CMK (cell line): ENCODE results near the gene TGFB3.

Experiments
- DNase-seq: peaks from one replicate; pipeline ENCODE4 v3.0.0-alpha.2; 2010; ENCODE audit warnings: low read depth

TGFB3 gene

DNA sequence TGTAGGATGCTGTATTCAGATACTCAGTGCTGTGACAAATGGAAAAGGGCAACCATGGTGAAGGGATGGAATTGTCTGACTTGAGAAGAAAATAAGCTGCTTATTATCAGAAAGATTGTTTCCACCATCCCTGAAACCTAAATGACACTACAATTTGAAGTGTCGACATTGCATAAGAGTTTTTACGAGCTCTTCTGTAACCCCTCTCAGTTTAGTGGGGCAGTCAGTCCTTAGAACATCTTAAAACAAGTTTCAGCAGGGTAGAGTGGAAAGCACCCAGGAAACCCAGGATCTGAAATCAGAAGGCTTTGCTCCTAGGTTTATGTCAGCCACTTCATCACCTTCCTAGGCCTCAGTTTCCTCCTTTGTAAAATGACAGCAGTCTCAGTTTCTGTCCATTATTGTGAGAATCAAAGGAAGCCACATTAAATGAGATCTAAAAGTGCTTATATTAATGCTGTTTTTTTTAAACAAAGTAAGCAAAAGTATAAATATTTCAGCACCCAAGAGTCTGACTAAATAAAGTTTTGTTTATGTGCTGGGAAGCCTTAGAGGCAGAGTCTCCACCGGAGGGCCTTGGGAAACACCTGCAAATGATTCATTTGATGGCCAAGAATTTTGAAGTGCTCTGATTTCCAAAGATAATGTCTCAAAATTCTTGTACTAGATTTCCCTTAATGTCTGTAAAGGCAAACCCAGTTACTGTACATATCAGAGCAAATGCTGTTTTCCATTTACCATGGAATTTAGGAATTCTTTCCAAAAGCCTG is 5.6 kb upstream of the TGFB3 start:
- DNase-seq: no peak

- no peak for DNase-seq
Measured at GRCh38 chr14:75986439-75986765, 4.6 kb upstream of the TGFB3 start.

GRCh38 chr14:75985618-75986438 is 4.0 kb upstream of the TGFB3 start, which contains the start of gene IFT43:
TSS of gene IFT43 (plus strand) at chr14:75985763. CDS start at chr14:75985787, 24 bp downstream.
- DNase-seq: no peak

DNA sequence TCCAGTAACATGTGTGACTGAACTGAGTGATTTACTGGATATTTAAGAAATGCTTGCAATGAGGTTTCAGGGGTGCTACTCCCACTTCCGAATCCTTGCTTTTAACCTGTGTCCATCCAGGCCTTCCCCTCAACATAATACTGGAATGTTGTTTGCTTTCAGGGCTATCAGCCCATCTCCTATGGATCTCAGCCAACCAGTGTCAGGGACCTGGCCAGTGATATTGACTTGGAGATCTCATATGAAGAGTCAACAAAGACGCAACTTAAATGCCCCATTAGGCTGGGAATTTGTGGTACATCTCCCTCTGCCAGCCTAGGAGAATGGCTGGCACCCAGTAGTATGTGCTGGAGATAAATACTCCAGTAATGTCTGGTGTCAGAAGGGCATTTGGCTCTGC is 2.9 kb upstream of the TGFB3 start:
- DNase-seq: no peak

DNA sequence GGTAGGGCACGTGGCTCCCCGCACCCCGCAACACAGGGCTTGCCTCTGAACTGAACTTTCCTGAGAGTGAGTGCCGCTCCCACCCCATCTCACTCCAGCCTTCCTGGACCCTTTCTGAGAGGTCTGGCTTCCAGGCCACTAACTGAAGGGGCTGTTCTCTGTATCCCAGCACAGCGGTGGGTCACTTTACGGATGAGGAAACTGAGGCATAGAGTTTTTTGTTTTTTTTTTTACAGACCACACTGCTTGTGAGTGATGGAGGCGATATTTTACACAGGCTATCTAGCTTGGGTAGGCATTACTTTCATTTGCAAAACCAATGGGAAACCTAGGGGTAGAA is 1.2 kb upstream of the TGFB3 start:
- DNase-seq: no peak

DNA sequence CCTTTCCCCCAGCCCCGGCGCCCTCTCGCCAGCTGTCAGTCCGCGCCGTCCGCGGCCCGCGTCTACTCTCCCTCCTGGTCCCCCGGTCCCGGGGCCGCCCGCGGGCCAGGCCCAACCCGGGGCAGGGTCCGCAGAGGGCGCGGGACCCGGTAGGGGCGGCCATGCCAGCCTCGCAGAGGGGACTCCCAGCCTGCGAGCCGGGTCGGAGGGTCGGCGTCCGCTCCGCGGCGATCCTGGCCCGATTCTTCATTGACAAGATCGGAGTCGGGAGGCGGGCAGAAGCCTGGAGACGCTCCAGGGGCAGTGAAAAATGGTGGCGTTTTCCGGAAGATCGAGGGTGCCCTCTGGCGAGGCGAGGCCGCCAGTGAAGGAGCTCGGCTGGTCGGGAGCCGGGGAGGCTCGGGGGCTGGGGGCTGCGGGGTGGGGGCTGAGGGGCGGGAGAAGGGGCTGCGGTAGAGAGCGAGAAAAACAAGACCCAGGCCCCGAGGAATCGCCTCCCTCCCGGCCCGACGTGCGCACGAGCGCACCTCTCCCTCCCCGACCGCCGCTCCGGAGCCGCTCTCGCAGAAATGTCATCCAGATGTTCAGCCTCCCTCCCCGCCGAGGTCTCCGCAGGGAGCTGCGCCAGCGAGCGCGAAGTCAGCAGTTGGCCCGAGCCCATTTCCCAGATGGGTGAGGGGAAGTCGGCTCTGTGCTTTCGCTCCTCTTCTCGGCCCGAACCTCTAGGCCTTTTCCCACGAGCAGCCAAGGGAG is 647 bp upstream of the TGFB3 start:
- no peak for DNase-seq

GRCh38 chr14:75980856-75981255 is 939 bp downstream of the TGFB3 start:
- DNase-seq: no peak

- DNase-seq: no peak
Measured at GRCh38 chr14:75979648-75980565, 1.9 kb downstream of the TGFB3 start.

DNA sequence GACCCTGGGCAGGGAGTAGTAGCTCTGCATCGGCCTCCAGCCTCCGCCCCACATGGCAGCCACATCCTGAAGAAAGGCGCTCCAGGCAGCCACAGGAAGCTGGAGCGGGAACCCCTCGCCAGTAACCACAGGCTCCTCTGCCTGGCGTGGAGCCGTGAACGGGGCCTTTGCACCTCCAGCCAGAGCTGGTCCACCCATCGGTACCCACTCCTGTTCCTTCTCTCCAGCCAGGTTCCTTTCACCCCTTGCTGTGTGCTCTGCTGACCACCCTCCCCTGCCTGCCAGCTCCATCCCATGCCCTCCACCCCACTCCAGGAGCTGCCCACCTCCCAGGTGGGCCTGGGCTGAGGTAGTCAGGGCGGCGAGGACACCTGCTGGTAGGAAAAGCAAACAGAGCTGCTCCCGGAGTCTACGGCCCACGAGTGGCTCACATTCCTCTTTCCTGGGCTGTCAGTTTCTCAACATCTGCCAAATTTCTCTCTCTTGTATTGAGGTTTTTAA is 2.7 kb downstream of the TGFB3 start:
- no peak for DNase-seq

- DNase-seq: no peak
Measured at GRCh38 chr14:75978249-75978731, 3.5 kb downstream of the TGFB3 start.

DNA sequence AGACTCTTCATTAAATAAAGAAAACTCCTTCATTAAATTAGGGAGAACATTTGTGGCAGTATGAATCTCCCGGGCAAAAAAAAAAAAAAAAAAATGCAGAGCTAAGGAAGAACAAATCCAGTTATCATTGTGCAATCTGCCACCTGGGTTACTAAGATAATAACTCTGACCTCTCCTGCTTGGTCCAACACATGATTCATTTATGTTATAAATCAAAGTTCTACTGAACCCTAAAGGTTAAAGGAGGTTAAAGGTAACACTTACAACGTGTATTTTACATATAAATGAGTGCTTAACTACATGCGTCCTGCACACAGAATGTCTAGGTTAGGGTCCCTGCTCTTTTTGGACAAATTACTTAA is 4.2 kb downstream of the TGFB3 start:
- no peak for DNase-seq

- no peak for DNase-seq
Measured at GRCh38 chr14:75976826-75977581, 4.8 kb downstream of the TGFB3 start.

DNA sequence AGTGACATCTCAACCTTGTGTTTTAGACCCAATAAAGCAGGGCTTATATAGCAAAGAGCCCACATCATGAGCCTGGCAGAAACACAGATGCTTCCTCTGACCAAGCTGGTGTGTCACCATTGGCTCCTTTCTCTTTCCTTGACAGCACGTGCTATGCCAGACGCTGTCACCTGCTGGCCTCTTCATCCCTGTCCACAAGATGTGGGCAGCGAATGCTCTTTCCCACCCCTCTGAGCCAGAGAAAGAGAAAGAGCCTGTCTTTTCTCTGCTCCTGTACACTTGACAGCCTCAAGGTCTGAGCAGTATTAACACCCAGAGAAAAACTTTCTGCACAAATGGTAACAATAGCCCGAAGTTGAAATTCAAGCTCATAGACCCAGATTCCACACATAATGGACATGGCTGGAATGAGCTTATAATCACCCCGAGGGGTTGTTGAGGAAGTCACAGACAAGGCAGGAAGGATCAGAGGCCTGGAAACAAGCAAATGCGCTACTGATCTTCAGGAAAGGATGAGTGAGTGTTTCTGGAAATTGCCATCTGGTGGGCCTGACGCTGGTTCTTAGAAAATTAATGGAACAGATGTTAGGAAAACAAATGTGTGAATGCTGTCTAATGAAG is 8.9 kb downstream of the TGFB3 start:
- no peak for DNase-seq

DNA sequence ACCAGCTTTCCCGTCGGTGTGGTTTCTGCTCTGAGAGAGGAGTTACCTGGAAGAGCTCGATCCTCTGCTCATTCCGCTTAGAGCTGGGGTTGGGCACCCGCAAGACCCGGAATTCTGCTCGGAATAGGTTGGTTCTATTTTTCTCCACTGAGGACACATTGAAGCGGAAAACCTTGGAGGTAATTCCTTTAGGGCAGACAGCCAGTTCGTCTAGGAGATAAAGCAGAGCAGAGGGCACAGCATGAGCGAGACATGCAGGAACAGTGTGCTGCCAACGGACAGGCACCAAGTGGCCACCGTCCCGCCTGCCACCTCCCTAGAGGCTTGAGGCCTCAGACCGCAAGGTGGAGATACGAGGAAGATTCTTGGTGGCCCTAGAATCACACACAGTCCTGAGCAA is 10.3 kb downstream of the TGFB3 start:
- DNase-seq: no peak

- DNase-seq: no peak
Measured at GRCh38 chr14:75970989-75971388, 10.8 kb downstream of the TGFB3 start.

- DNase-seq: no peak
Measured at GRCh38 chr14:75969891-75970290, 11.9 kb downstream of the TGFB3 start.

- DNase-seq: no peak
Measured at GRCh38 chr14:75969126-75969525, 12.7 kb downstream of the TGFB3 start.

- no peak for DNase-seq
Measured at GRCh38 chr14:75968456-75968855, 13.3 kb downstream of the TGFB3 start.

DNA sequence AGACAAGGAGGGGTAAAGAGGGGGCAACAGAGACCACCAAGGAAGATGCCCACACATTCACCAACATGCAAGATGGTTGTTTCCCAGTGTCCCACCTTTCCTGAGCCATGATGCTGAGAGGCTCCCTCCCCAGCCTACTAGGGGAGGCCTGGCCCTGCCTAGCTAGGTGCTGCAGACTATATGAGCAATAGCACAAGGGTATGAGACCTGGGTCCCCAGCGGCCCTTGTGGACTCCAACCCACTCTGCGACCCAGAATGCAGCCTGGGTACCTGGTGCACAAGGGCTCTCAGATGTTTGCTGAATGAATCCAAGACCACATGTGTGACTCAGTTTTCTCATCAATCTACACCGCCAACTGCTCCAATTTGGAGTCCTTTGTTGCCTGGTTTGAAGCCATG is 13.9 kb downstream of the TGFB3 start:
- no peak for DNase-seq

DNA sequence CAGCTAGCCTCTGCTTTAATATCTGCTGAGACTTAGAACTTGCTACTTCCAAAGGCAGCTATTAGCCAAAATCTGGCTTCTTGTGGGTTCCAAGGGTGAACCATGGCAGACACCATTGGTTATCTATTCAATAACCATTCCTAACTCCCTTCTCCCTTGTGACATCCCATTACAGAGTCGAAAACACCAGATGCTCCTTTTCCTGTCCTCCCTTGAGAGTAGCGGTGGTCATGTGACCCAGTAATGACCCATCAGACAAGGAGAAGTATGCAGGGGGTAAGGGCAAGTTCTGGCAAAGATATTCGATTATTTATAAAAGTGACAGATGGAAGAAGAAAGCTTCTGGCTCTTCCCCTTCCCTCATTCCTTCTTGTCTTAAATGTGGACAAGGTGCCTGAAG is 20.1 kb downstream of the TGFB3 start:
- no peak for DNase-seq
